NCI-H1105 (cell line): ENCODE data around the gene CRELD1.

Source experiments
- DNase-seq: peaks from one replicate; lab custom pipeline; 2025; lab: John Stamatoyannopoulos, UW

Gene CRELD1

GRCh38 chr3:9955611-9956352, 22.1 kb downstream of the CRELD1 start:
- DNase-seq: no peak

GRCh38 chr3:9957214-9957613, 23.6 kb downstream of the CRELD1 start:
- DNase-seq: no peak

- DNase-seq: no peak
Observed at GRCh38 chr3:9965200-9965875, 31.7 kb downstream of the CRELD1 start.

GRCh38 chr3:9966841-9967240, 33.2 kb downstream of the CRELD1 start:
- no peak for DNase-seq

DNA sequence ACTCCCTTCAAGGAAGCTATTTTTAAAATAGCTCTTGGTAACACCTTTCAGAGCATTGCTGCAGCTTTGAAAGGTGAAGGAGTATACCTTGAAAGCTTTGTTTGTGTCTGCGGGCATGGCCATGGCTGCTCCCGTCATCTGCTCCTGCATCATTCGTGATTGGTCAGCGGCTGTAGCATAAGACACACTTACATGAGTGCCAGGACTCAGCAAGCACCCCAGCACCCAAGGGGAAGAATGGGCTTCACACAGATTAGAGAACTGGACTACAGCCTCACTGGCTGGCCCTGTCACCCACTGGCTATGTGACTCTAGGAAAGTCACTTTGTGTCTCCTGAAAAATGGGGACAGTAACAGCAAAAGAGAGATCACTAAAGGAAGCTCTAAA, 36.0 kb downstream of the CRELD1 start:
- DNase-seq: no peak

DNA sequence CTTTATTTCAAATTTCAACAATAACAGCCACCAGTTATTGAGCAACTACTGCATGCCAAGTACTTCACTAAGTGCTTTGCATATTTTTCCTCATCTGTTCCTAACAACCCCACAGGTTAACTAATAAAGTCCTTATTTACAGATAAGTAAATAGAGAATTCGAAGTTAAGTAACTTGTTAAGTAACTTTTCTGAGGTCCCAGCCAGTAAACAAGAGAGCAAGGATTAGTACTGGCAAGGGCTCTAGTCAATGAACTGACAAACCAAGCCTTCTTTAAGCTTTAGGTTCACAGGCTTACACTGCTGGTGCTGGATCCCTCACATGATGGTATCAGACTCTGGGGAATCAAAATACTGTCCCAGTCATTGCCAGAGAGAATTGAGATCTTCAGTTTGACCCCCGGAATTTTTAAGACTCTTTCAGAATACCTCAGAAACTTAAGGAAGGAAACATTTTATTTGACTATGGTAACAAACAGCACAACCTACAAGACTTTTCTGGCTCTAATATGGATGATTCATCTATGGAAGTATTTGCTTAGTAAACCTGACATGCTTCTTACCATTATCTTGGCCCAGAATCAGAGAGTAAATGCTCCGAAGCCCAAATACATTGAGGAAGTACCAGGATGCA, 36.5 kb downstream of the CRELD1 start:
- no peak for DNase-seq

- no peak for DNase-seq
Observed at GRCh38 chr3:9976721-9977709, 43.4 kb downstream of the CRELD1 start.

DNA sequence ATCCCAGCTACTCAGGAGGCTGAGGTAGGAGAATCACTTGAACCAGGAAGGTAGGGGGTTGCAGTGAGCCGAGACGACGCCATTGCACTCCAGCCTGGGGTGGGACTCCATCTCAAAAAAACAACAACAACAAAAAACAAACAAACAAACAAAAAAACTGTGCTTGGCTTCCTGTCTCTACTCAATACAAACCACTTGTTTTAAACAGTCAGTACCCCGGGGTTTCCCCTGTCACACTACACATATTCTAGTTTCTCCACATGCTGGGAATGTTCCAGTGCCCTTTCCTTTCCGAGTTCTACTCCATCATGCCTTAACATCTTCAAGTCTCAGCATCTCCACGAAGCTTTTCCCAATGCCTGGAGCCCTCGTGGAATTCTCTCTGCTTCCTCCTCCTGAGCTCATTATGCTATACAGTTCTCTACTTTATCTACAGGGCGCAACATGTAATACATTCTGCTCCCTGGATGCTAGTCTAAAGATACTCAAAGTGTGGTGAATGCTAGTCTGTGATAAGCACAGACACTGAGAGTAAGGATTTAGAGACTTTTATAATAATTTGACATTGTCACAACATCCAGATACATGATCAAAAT, 45.2 kb downstream of the CRELD1 start:
- DNase-seq: no peak

DNA sequence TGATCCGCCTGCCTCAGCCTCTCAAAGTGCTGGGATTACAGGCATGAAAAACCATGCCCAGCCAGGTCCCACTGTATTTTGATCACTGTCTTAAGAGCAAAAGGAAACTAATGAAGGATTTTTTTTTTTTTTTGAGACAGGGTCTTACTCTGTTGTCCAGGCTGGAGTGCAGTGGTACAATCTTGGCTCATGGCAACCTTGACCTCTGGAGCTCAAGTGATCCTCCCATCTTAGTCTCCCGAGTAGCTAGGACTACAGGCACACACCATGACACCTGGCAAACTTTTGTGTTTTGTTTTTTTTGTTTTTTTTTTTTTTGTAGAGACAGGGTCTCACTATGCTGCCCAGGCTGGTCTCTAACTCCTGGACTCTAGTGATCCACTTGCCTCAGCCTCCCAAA, 46.6 kb downstream of the CRELD1 start:
- DNase-seq: no peak

GRCh38 chr3:9986230-9986725, 52.6 kb downstream of the CRELD1 start:
- DNase-seq: no peak

DNA sequence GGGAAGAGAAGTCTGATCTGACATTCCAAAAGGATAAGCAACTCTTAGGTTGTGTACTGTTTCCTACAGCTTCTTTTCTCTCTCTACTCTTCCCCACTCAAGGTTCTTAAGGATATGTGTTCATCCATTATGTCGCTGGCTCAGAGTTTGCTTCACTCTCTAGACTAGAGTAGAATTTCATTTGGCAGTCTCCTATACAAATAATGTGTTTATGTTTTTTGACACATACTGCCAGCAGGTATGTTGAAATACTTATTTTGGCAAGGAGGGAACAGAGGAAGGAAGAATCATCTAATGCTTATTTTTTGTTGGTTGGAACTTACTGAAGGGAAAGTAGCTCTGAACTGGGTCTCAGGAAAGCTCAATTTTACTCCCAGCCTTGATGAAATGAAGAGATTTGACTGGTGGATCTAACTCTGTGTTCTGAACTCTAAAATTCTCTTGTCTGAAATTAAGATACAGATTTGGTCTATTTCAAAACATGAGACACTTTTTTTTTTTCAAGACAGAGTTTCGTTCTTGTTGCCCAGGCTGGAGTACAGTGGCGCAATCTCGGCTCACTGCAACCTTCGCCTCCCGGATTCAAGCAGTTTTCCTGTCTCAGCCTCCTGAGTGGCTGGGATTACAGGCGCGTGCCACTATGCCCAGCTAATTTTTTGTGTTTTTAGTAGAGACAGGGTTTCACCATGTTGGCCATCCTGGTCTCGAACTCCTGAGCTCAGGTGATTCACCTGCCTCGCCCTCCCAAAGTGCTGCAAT, 60.6 kb downstream of the CRELD1 start:
- DNase-seq: no peak
